Activated CD4-positive, alpha-beta T cell treated with anti-CD3 and anti-CD28 coated beads for 36 hours (primary cell): ENCODE measurements around the gene TMEM151A. TPM values are rescaled to one million over a fixed set of nuclear protein-coding genes. Genes with fewer than 3 reads are reported as not detected.

Source experiments
- ATAC-seq: fragments of 200-7000 bp; cut with Tn5 transposase; one replicate; pipeline ENCODE4 v1.10.0; 2021; ENCODE audit warnings: mild to moderate bottlenecking, moderate library complexity
- CTCF ChIA-PET: fragments of 350-600 bp; sonication (Branson Sonifier 250); formaldehyde crosslinking; loops from one replicate; lab custom pipeline; 2021; ENCODE audit warnings: antibody characterized with exemption; lab: Charles Lee
- POLR2A ChIA-PET: fragments of 350-600 bp; sonication (Branson Sonifier 250); formaldehyde crosslinking; loops from one replicate; lab custom pipeline; 2021; ENCODE audit warnings: antibody characterized with exemption, inconsistent platforms; lab: Charles Lee
- DNase-seq: peaks from one replicate; pipeline ENCODE4 v3.0.0-alpha.2; 2020
- H3K27ac Mint-ChIP-seq: one replicate; pipeline ENCODE4 v1.8.0; 2021; ENCODE audit warnings: mixed read lengths
- H3K27me3 Mint-ChIP-seq: one replicate; pipeline ENCODE4 v1.8.0; 2021; ENCODE audit warnings: mixed read lengths
- H3K36me3 Mint-ChIP-seq: one replicate; pipeline ENCODE4 v1.8.0; 2021; ENCODE audit warnings: low read depth, mixed read lengths
- H3K4me1 Mint-ChIP-seq: one replicate; pipeline ENCODE4 v1.8.0; 2021; ENCODE audit warnings: mixed read lengths
- H3K4me3 Mint-ChIP-seq: one replicate; pipeline ENCODE4 v1.8.0; 2021; ENCODE audit warnings: mild to moderate bottlenecking, moderate library complexity, mixed read lengths
- H3K9me3 Mint-ChIP-seq: one replicate; pipeline ENCODE4 v1.8.0; 2021; ENCODE audit warnings: low read depth, mixed read lengths
- intact Hi-C, 2 experiments: fragments of 100-400 bp; cut with DNase I in 1 of 2; cut with micrococcal nuclease in 1 of 2; formaldehyde crosslinking; loops; one replicate each; pipeline versions ENCODE4 v1.14.2 to v1.15.1; 2022 to 2024; cut with DNase I, micrococcal nuclease
- total RNA-seq, 2 experiments: library from RNA; stranded (reverse); gene quantifications; one replicate each; pipeline ENCODE4 v1.2.3, GENCODE V29; 2021

The TMEM151A gene
- total RNA-seq, 2 experiments from 2014 or later: not detected

DNA sequence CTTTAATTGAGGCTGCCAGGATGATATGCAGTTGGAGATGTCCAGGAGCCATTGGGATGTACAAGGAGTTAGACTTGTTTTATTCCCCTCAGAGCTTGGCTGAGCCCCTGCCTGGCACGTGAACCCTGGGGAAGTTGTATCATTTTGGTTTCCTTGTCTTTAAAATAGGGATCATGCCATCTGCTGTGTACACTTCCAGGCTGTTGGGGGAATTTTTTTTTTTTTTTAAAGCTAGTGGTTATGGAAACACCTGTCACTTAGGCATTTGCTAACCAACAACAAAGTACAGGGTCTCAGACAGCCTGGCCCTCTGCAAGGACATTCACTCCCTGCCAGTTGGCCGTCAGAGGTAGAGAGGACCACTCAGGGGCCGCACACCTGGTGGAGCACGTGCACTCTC, 31.7 kb upstream of the TMEM151A start:
- POLR2A ChIA-PET: no interaction called here
- peaks cover 32% of the 10 kb centered on the region for H3K4me1 Mint-ChIP-seq
- ATAC-seq: no peak
- H3K36me3 Mint-ChIP-seq: peaks cover 32% of the 10 kb centered on the region
- intact Hi-C loops: no loop called here
- H3K27me3 Mint-ChIP-seq: no peaks in the 10 kb centered on the region
- H3K9me3 Mint-ChIP-seq: no peaks in the 10 kb centered on the region
- no peak for DNase-seq
- CTCF ChIA-PET: interaction anchor here (0.6 to 1.1 kb wide), 4 partner anchors 19 to 353 kb away, joined by 3 to 5 read pairs (median 4); no protein-coding TSS in a partner anchor
- no peak overlapping the region for H3K27ac Mint-ChIP-seq
- peak overlapping the region; percentile 95 for H3K4me3 Mint-ChIP-seq

DNA sequence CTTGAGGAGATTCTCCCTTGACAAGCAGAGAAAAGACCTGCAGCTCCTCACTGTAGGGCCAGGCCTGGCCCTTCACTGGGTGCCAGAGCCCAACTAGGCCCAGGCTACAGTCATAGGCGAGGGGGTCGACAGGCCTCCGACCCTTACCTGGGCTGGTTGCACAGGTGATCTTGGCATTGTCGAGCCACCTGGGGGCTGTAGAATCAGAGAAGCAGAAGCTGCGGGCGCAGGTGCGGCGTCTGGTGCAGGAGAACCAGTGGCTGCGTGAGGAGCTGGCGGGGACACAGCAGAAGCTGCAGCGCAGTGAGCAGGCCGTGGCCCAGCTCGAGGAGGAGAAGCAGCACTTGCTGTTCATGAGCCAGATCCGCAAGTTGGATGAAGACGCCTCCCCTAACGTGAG, 30.1 kb upstream of the TMEM151A start:
- peaks cover 22% of the 10 kb centered on the region for H3K4me1 Mint-ChIP-seq
- no peaks in the 10 kb centered on the region for H3K9me3 Mint-ChIP-seq
- DNase-seq: no peak
- H3K4me3 Mint-ChIP-seq: no peak overlapping the region
- CTCF ChIA-PET: interaction anchor here (0.6 to 0.8 kb wide), 3 partner anchors 168 to 330 kb away, joined by 3 to 5 read pairs (median 3); no protein-coding TSS in a partner anchor
- H3K36me3 Mint-ChIP-seq: peaks cover 33% of the 10 kb centered on the region
- POLR2A ChIA-PET: no interaction called here
- no peaks in the 10 kb centered on the region for H3K27me3 Mint-ChIP-seq
- H3K27ac Mint-ChIP-seq: no peak overlapping the region
- intact Hi-C loops: no loop called here
- ATAC-seq: no peak

DNA sequence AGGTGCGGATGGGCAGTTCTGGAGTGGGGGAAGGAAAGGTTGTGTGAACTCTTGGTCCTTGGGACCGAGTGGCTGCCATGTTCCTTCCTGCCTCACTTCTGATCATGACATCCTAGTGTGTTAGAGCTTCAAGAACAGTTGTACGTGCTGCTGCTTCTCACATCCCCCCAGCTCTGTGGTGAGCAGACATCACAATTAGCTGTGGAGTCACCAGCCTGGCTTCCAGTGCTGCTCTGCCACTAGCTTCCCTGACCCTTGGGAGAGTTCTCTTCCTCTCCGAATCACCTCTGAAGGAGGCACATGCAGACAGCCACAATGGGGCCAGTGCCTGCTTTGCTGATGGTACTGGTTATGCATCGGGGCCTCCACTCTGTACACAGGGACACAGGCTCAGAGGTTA, 29.5 kb upstream of the TMEM151A start:
- DNase-seq: no peak
- intact Hi-C loops: no loop called here
- Mint-ChIP-seq H3K9me3 (no peaks in the 10 kb centered on the region), H3K27ac (no peak overlapping the region), H3K4me1 (peaks cover 24% of the 10 kb centered on the region), H3K27me3 (no peaks in the 10 kb centered on the region), H3K36me3 (peaks cover 40% of the 10 kb centered on the region), H3K4me3 (no peak overlapping the region)
- ATAC-seq: no peak
- ChIA-PET CTCF (interaction anchor here (0.5 kb wide), 1 partner anchor 251 kb away, joined by 3 read pairs; the partner anchor contains the start of gene CST6), POLR2A (no interaction called here)

DNA sequence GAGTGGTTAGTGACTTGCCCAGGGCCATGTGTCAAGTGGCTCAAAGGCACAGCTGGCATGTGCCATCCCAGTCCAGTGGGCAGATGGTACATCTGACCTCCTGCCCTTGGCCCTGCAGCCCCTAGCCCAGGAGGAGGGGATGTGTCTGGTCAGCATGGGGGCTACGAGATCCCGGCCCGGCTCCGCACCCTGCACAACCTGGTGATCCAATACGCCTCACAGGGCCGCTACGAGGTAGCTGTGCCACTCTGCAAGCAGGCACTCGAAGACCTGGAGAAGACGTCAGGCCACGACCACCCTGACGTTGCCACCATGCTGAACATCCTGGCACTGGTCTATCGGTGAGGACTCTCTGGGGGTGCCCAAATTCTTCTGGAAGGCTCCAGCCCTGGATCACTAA, 29.0 kb upstream of the TMEM151A start:
- CTCF ChIA-PET: interaction anchor here (0.5 kb wide), 1 partner anchor 251 kb away, joined by 3 read pairs; the partner anchor contains the start of gene CST6
- H3K27ac Mint-ChIP-seq: no peak overlapping the region

DNA sequence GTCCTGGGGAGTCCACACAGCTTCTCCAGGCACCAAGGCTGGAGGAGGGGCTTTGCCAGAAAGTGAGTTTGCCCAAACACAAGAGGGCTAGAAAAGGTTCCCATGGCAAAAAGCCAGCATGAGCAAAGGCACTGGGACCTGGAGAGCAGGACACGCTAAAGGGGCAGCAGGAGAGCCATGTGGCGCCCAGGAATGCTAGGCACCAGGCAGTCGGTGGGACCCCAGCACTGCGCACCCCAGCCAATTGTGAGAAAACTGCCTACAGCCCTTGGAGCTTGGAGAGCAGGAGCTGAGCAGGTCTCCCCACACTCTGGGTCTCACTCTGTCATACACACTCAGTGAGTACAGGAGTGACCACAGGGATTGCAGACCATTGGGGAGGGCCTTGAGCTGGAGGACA, 28.5 kb upstream of the TMEM151A start:
- ChIA-PET POLR2A (interaction anchor here (0.6 kb wide), 1 partner anchor 1497 kb away, joined by 3 read pairs; no protein-coding TSS in a partner anchor), CTCF (no interaction called here)
- H3K4me3 Mint-ChIP-seq: no peak overlapping the region
- intact Hi-C loops: no loop called here
- no peak overlapping the region for H3K27ac Mint-ChIP-seq
- DNase-seq: no peak
- no peaks in the 10 kb centered on the region for H3K27me3 Mint-ChIP-seq
- H3K36me3 Mint-ChIP-seq: peaks cover 41% of the 10 kb centered on the region
- H3K9me3 Mint-ChIP-seq: no peaks in the 10 kb centered on the region
- ATAC-seq: no peak
- H3K4me1 Mint-ChIP-seq: peaks cover 27% of the 10 kb centered on the region

More for the DNA sequence above, 29.0 kb upstream of the TMEM151A start:
- Mint-ChIP-seq H3K4me3 (no peak overlapping the region), H3K4me1 (peaks cover 24% of the 10 kb centered on the region), H3K36me3 (peaks cover 41% of the 10 kb centered on the region), H3K9me3 (no peaks in the 10 kb centered on the region), H3K27me3 (no peaks in the 10 kb centered on the region)
- ATAC-seq: no peak
- POLR2A ChIA-PET: interaction anchor here (0.6 kb wide), 1 partner anchor 1497 kb away, joined by 3 read pairs; no protein-coding TSS in a partner anchor
- intact Hi-C loops: no loop called here
- no peak for DNase-seq

DNA sequence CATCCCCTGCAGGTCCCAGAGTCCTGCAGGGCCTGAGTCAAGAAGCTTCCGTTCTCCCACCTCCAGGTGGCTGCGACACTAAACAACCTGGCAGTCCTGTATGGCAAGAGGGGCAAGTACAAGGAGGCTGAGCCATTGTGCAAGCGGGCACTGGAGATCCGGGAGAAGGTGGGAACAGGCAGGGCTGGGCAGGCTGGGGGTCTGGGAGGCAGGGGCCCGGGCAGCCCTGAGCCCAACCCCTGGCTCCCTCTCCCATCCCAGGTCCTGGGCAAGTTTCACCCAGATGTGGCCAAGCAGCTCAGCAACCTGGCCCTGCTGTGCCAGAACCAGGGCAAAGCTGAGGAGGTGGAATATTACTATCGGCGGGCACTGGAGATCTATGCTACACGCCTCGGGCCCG, 27.9 kb upstream of the TMEM151A start:
- no peak overlapping the region for H3K27ac Mint-ChIP-seq
- CTCF ChIA-PET: interaction anchor here (0.7 kb wide), 2 partner anchors 13 to 219 kb away, joined by 3 read pairs; no protein-coding TSS in a partner anchor
- H3K4me3 Mint-ChIP-seq: no peak overlapping the region
- peaks cover 24% of the 10 kb centered on the region for H3K4me1 Mint-ChIP-seq
- POLR2A ChIA-PET: no interaction called here
- peaks cover 41% of the 10 kb centered on the region for H3K36me3 Mint-ChIP-seq
- H3K27me3 Mint-ChIP-seq: no peaks in the 10 kb centered on the region
- DNase-seq (no peak), ATAC-seq (no peak)
- intact Hi-C loops: no loop called here
- H3K9me3 Mint-ChIP-seq: no peaks in the 10 kb centered on the region

DNA sequence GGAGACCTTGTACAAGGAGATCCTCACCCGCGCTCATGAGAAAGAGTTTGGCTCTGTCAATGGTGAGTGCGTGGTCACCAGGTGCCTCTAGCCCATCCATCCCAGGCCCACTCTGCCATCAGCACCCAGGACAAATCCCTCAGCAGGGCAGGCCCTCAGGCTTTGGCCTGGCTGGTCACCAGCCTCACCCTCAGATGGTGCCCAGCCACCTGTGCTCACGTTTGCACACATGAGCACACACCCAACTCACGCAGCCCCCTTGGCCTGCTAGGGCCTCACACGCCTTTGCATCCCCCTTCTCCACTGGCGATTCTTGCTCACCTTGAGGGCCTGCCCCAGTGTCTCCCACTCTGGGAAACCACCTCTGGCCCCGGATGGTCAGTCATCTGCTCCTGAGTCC, 27.3 kb upstream of the TMEM151A start:
- H3K36me3 Mint-ChIP-seq: peaks cover 38% of the 10 kb centered on the region
- DNase-seq: no peak
- H3K4me3 Mint-ChIP-seq: no peak overlapping the region
- H3K27ac Mint-ChIP-seq: no peak overlapping the region
- POLR2A ChIA-PET: no interaction called here
- no peaks in the 10 kb centered on the region for H3K27me3 Mint-ChIP-seq
- intact Hi-C loops: no loop called here
- ATAC-seq: no peak
- CTCF ChIA-PET: interaction anchor here (0.7 kb wide), 2 partner anchors 14 to 220 kb away, joined by 3 read pairs; no protein-coding TSS in a partner anchor
- peaks cover 21% of the 10 kb centered on the region for H3K4me1 Mint-ChIP-seq
- no peaks in the 10 kb centered on the region for H3K9me3 Mint-ChIP-seq

DNA sequence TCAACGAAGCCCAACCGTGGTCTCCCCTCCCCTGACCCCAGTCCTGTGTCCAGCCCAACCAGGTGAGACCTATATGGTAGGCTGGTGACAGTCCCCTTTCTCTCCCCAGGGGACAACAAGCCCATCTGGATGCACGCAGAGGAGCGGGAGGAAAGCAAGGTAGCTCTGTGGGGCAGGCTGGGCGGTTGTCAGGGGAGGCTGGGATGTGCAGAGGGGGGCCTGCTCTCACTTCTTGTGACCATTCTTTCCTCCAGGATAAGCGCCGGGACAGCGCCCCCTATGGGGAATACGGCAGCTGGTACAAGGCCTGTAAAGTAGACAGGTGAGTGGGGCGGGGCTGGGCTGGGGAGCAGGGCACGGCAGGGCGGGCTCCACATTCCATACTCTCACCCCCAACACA, 26.8 kb upstream of the TMEM151A start:
- POLR2A ChIA-PET: no interaction called here
- no peak overlapping the region for H3K27ac Mint-ChIP-seq
- H3K4me1 Mint-ChIP-seq: peaks cover 21% of the 10 kb centered on the region

DNA sequence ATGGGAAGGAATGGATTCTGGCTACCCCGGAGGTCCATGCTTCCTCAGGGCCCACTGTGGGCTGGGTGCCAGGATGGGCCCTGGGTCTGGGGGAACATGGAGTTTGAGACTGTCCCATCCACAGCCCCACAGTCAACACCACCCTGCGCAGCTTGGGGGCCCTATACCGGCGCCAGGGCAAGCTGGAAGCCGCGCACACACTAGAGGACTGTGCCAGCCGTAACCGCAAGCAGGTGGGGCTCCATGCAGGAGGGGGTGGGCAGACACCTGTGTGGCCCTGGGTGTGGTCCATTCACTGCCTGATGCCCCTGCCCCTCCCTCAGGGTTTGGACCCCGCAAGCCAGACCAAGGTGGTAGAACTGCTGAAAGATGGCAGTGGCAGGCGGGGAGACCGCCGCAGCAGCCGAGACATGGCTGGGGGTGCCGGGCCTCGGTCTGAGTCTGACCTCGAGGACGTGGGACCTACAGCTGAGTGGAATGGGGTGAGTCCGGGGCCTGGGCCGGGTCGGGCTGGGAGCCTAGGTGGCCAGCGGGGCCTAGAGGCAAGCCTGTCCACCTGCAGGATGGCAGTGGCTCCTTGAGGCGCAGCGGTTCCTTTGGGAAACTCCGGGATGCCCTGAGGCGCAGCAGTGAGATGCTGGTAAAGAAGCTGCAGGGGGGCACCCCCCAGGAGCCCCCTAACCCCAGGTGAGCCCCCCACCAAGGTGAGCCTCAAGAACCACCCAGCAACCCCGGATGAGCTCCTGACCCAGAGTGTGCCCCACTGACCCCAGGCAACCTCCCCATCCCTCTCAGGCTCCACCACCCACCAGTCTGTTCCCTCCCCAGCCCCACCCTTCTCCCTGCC, 25.9 kb upstream of the TMEM151A start:
- intact Hi-C loops: loop anchor here (5.0 kb wide), 6 partner anchors 352 to 1488 kb away; partner anchors contain the start of genes CCDC85B (in 1 of the 2), FAM89B (in 1 of the 2), RBM14 (in 1 of the 2) and SF1 (in 1 of the 2)
- peaks cover 27% of the 10 kb centered on the region for H3K4me1 Mint-ChIP-seq
- no peak overlapping the region for H3K4me3 Mint-ChIP-seq
- H3K27ac Mint-ChIP-seq: no peak overlapping the region
- ATAC-seq (no peak), DNase-seq (no peak)
- H3K36me3 Mint-ChIP-seq: peaks cover 33% of the 10 kb centered on the region
- H3K9me3 Mint-ChIP-seq: no peaks in the 10 kb centered on the region
- ChIA-PET POLR2A (no interaction called here), CTCF (interaction anchor here (0.7 kb wide), 2 partner anchors 15 to 402 kb away, joined by 3 read pairs; no protein-coding TSS in a partner anchor)
- no peaks in the 10 kb centered on the region for H3K27me3 Mint-ChIP-seq

More for the DNA sequence above, 26.8 kb upstream of the TMEM151A start:
- CTCF ChIA-PET: interaction anchor here (0.7 kb wide), 2 partner anchors 16 to 401 kb away, joined by 3 read pairs; no protein-coding TSS in a partner anchor
- peak; percentile 71 for DNase-seq
- ATAC-seq: no peak
- H3K9me3 Mint-ChIP-seq: no peaks in the 10 kb centered on the region
- no peak overlapping the region for H3K4me3 Mint-ChIP-seq
- intact Hi-C loops: loop anchor here (5.0 kb wide), 6 partner anchors 352 to 1488 kb away; partner anchors contain the start of genes CCDC85B (in 1 of the 2), FAM89B (in 1 of the 2), RBM14 (in 1 of the 2) and SF1 (in 1 of the 2)
- peaks cover 35% of the 10 kb centered on the region for H3K36me3 Mint-ChIP-seq
- H3K27me3 Mint-ChIP-seq: no peaks in the 10 kb centered on the region

DNA sequence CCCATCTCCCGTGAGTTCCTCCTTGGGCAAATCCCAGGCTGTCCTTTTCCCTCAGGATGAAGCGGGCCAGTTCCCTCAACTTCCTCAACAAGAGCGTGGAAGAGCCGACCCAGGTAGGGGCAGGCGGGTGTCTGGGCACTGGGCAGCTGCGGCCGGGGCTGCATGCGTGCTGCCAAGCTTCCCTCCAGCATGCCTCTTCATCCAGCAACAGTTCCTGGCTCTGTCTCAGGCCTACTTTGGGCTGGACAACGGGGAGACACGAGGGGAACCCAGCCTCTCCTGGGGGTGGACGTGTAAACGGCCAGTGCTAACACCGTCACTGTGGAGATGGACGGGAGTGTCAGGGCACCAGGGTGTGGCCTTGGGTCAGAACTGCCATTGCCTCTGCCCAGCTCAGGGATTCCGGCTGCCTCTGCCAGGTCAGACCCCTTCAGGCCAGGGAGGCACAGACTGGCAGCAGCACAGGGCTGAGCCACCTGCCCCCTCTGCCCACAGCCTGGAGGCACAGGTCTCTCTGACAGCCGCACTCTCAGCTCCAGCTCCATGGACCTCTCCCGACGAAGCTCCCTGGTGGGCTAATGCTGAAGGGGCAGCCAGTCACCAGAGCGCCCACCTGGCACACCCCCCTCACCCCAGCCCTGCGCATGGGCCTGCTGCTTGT, 25.2 kb upstream of the TMEM151A start:
- DNase-seq (no peak), ATAC-seq (no peak)
- intact Hi-C loops: loop anchor here (1.0 to 5.0 kb wide), 10 partner anchors 44 to 1489 kb away; partner anchors contain the start of genes BRMS1 (in 1 of the 2), C11orf68 (in 1 of the 2), CCDC85B (in 1 of the 2) and CFL1 (in 1 of the 2)
- H3K27me3 Mint-ChIP-seq: no peaks in the 10 kb centered on the region
- H3K36me3 Mint-ChIP-seq: peaks cover 35% of the 10 kb centered on the region
- H3K27ac Mint-ChIP-seq: no peak overlapping the region
- H3K4me3 Mint-ChIP-seq: peak overlapping the region; percentile 100
- H3K4me1 Mint-ChIP-seq: peaks cover 28% of the 10 kb centered on the region
- POLR2A ChIA-PET: no interaction called here
- CTCF ChIA-PET: no interaction called here
- H3K9me3 Mint-ChIP-seq: no peaks in the 10 kb centered on the region

DNA sequence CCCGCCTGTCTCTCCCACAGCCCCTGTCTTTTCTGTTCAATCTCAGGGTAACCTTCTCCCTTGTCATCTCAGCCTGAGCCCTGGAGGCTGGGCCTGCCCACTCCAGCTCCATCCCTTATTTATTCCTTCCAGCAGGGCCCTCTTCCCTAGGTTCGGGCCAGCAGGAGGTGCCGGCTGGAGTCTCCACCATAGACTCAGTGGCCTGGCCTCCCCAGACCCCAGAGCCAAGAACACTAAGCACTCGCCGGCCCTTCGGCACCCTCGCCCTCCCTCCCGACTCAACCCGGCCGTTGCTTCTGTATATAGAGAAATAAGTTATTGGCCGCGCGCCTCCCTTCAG, 24.7 kb upstream of the TMEM151A start:
- ChIA-PET CTCF (interaction anchor here (1.6 to 4.2 kb wide), 3 partner anchors 14 to 214 kb away, joined by 4 to 26 read pairs (median 10); partner anchors contain the start of gene SF3B2), POLR2A (interaction anchor here (0.6 to 1.6 kb wide), 4 partner anchors 16 to 769 kb away, joined by 3 to 5 read pairs (median 3); partner anchors contain the start of gene YIF1A)
- Mint-ChIP-seq H3K9me3 (no peaks in the 10 kb centered on the region), H3K4me1 (peaks cover 28% of the 10 kb centered on the region), H3K27ac (peak overlapping the region; percentile 60), H3K4me3 (peak overlapping the region; percentile 100), H3K27me3 (no peaks in the 10 kb centered on the region), H3K36me3 (peaks cover 39% of the 10 kb centered on the region)
- DNase-seq (no peak), ATAC-seq (no peak)
- intact Hi-C loops: loop anchor here (1.0 to 5.0 kb wide), 10 partner anchors 45 to 1490 kb away; partner anchors contain the start of genes BRMS1 (in 1 of the 2), C11orf68 (in 1 of the 2), CCDC85B (in 1 of the 2) and CFL1 (in 1 of the 2)
